Measurements from ENCODE around the gene MACROD2.

MACROD2 gene

DNA sequence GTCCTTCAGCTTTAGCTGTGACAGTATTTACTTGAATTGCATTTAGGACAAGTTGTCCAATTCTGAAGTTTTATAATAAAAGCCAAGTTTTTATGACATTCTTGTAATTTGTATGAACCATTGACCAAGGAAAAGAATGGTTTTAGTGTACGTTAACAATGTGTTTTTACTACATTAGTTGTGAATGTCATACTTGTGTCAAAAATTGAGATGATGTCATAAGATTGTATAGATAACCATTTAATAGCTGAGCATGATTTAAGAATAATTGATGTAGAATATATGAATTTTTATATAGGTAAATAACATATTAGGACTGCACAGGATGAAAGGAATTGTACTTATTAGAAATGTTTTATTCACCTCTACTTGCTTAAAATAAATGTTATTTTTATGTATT is 102.9 kb downstream of the MACROD2 start:
- TF ChIP-seq POLR2AphosphoS5 (IDR thresholded peaks at IDR 0.05; ENCODE audit: low read depth, low read length), result no peak
- TF ChIP-seq, protein P1, sequence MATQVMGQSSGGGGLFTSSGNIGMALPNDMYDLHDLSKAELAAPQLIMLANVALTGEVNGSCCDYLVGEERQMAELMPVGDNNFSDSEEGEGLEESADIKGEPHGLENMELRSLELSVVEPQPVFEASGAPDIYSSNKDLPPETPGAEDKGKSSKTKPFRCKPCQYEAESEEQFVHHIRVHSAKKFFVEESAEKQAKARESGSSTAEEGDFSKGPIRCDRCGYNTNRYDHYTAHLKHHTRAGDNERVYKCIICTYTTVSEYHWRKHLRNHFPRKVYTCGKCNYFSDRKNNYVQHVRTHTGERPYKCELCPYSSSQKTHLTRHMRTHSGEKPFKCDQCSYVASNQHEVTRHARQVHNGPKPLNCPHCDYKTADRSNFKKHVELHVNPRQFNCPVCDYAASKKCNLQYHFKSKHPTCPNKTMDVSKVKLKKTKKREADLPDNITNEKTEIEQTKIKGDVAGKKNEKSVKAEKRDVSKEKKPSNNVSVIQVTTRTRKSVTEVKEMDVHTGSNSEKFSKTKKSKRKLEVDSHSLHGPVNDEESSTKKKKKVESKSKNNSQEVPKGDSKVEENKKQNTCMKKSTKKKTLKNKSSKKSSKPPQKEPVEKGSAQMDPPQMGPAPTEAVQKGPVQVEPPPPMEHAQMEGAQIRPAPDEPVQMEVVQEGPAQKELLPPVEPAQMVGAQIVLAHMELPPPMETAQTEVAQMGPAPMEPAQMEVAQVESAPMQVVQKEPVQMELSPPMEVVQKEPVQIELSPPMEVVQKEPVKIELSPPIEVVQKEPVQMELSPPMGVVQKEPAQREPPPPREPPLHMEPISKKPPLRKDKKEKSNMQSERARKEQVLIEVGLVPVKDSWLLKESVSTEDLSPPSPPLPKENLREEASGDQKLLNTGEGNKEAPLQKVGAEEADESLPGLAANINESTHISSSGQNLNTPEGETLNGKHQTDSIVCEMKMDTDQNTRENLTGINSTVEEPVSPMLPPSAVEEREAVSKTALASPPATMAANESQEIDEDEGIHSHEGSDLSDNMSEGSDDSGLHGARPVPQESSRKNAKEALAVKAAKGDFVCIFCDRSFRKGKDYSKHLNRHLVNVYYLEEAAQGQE (IDR thresholded peaks at IDR 0.05; ENCODE audit: insufficient read depth in 1 of 2, low read depth in 2 of 2, low read length in 2 of 2), result no peak
- TF ChIP-seq FOXP2 (optimal IDR thresholded peaks at IDR 0.05; ENCODE audit: borderline replicate concordance, extremely low read depth, extremely low read length, insufficient read depth), result no peak
- no peak for TF ChIP-seq TAF1 (IDR thresholded peaks at IDR 0.05; ENCODE audit: borderline replicate concordance, insufficient read depth, low read length)
- no peak for TF ChIP-seq SIN3A (IDR thresholded peaks at IDR 0.05; ENCODE audit: borderline replicate concordance, insufficient read depth, low read length)

DNA sequence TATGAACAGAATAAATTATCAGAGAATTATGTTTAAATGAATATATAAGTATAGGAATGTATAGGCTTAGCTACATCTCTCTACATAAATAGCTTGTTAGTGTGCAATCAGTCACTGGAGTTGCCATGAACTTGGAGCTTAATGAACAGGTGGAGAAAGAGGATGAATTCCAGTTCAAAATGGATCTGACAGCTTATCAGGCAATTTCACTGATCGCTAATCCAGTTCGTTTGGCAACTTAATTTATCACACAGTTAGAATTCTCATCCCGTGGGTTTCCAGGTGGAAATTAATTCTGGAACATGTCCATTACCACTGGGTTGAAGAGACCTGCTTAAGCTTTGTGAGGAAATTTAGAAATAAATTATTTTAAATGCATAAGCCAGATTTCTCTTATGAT is 118.1 kb downstream of the MACROD2 start:
- TF ChIP-seq, protein P1 (IDR thresholded peaks at IDR 0.05; ENCODE audit: insufficient read depth in 1 of 2, low read depth in 2 of 2, low read length in 2 of 2), result no peak
- TF ChIP-seq POLR2AphosphoS5 (IDR thresholded peaks at IDR 0.05; ENCODE audit: low read depth, low read length) (no peak), FOXP2 (optimal IDR thresholded peaks at IDR 0.05; ENCODE audit: borderline replicate concordance, extremely low read depth, extremely low read length, insufficient read depth) (no peak)

DNA sequence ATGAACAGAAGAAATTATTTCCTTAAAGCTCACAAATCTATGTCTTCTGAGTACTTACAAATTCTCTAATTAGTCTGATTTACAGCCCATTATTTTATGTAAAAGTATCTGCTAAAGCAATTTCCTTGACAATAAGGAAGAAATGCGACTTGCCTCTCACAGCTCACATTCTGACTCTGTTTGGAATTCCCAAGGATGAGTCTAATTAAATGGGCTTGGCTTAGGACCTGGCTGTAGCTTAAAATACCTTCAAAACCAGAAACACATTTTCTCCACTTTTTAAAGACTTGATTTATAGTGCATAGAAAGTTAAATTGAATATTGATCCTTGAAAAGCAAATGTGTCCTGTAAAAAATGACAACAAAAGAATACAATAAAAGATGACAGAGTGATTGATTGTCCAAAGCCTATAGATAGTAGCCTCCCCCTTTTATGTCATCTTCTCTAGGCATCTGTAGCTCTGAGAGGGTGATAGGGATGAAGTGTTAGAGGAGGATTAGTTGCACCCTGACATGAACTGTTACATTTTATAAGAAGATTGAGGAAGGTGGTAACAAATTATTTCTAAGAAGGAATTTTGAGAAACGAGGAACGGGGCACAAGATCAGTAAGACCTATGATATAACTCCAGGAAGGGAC is 118.9 kb downstream of the MACROD2 start:
- no peak for TF ChIP-seq TAF1 (IDR thresholded peaks at IDR 0.05; ENCODE audit: borderline replicate concordance, insufficient read depth, low read length)
- TF ChIP-seq, protein P1 (IDR thresholded peaks at IDR 0.05; ENCODE audit: insufficient read depth in 1 of 2, low read depth in 2 of 2, low read length in 2 of 2), result no peak
- TF ChIP-seq POLR2AphosphoS5 (IDR thresholded peaks at IDR 0.05; ENCODE audit: low read depth, low read length), result no peak
- TF ChIP-seq FOXP2 (optimal IDR thresholded peaks at IDR 0.05; ENCODE audit: borderline replicate concordance, extremely low read depth, extremely low read length, insufficient read depth), result no peak
- TF ChIP-seq SIN3A (IDR thresholded peaks at IDR 0.05; ENCODE audit: borderline replicate concordance, insufficient read depth, low read length), result no peak

DNA sequence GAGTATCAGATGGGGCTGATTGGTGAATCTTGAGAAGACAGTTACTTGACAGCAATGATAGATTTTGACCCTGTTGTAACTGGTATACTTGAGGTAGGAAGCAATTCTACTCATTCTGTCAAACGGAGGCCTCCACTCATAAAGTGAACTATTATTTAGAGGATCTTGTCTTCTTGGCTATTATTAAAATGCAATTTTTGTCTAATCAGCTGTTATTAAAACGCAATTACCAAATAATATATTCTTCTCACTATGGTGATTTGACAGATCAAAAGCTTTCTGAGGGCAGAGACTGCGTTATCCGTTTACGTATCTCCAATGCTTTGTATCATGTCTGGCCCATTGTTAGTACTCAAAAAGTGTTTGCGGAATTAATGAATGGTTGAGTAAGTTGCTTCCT is 120.7 kb downstream of the MACROD2 start:
- TF ChIP-seq SIN3A (IDR thresholded peaks at IDR 0.05; ENCODE audit: borderline replicate concordance, insufficient read depth, low read length) (no peak), FOXP2 (optimal IDR thresholded peaks at IDR 0.05; ENCODE audit: borderline replicate concordance, extremely low read depth, extremely low read length, insufficient read depth) (no peak), TAF1 (IDR thresholded peaks at IDR 0.05; ENCODE audit: borderline replicate concordance, insufficient read depth, low read length) (no peak), POLR2AphosphoS5 (IDR thresholded peaks at IDR 0.05; ENCODE audit: low read depth, low read length) (no peak)
- TF ChIP-seq, protein P1 (IDR thresholded peaks at IDR 0.05; ENCODE audit: insufficient read depth in 1 of 2, low read depth in 2 of 2, low read length in 2 of 2), result no peak

DNA sequence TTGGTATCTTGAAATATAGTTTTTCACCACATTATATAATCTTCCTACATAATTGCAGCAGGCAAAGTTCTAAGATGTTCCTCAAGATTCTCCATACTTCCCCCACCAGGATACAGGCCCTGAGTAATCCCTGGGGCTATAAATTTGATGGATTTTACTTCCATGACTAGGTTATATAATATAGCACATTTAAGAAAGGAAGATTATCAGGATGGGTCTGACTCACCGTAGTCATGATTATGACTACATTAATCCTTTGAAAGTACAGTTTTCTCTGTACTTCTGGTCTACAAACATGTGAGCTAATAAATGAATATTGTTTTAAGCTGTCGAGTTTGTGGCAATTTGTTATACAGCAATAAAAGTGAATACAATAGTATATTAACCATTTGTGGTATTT is 122.5 kb downstream of the MACROD2 start:
- TF ChIP-seq FOXP2 (optimal IDR thresholded peaks at IDR 0.05; ENCODE audit: borderline replicate concordance, extremely low read depth, extremely low read length, insufficient read depth) (no peak), SIN3A (IDR thresholded peaks at IDR 0.05; ENCODE audit: borderline replicate concordance, insufficient read depth, low read length) (no peak), TAF1 (IDR thresholded peaks at IDR 0.05; ENCODE audit: borderline replicate concordance, insufficient read depth, low read length) (no peak), POLR2AphosphoS5 (IDR thresholded peaks at IDR 0.05; ENCODE audit: low read depth, low read length) (no peak)
- TF ChIP-seq, protein P1 (IDR thresholded peaks at IDR 0.05; ENCODE audit: insufficient read depth in 1 of 2, low read depth in 2 of 2, low read length in 2 of 2), result no peak
